C4-2B (cell line): ENCODE results near the gene SPG11.
A peak's percentile ranks its signal among the peaks of the same experiment; 100 is the strongest.

Experiments
- H3K27ac ChIP-seq: fragments of 450-650 bp; 2 replicates; pipeline ENCODE4 v1.5.1; 2017
- CTCF ChIP-seq: fragments of 450-650 bp; conservative IDR thresholded peaks from 2 replicates; pipeline ENCODE4 v1.5.1; 2017; ENCODE audit warnings: mild to moderate bottlenecking
- ZFX ChIP-seq: fragments of 450-650 bp; IDR thresholded peaks from 2 replicates; pipeline ENCODE4 v1.6.1; 2017

The SPG11 gene

GRCh38 chr15:44670087-44670950 is 6.9 kb upstream of the SPG11 start:
- TF ChIP-seq ZFX (no peak), CTCF (no peak)
- no peak overlapping the region for H3K27ac ChIP-seq

GRCh38 chr15:44668921-44669320 is 5.5 kb upstream of the SPG11 start:
- no peak overlapping the region for H3K27ac ChIP-seq
- TF ChIP-seq ZFX, result no peak
- TF ChIP-seq CTCF, result no peak

GRCh38 chr15:44667039-44667360 is 3.5 kb upstream of the SPG11 start:
- no peak for TF ChIP-seq ZFX
- TF ChIP-seq CTCF, result no peak
- no peak overlapping the region for H3K27ac ChIP-seq

GRCh38 chr15:44666210-44667038 is 3.0 kb upstream of the SPG11 start:
- no peak for TF ChIP-seq ZFX
- TF ChIP-seq CTCF, result no peak
- H3K27ac ChIP-seq, result no peak overlapping the region

- peak overlapping the region; percentile 98 for H3K27ac ChIP-seq
- TF ChIP-seq CTCF (no peak), ZFX (no peak)
These were observed 718 bp downstream of the SPG11 start for GRCh38 chr15:44662478-44663409.

- no peak for TF ChIP-seq ZFX
- no peak for TF ChIP-seq CTCF
- H3K27ac ChIP-seq, result no peak overlapping the region
These were observed 1.9 kb downstream of the SPG11 start for GRCh38 chr15:44661576-44661975.
